Astrocyte of the spinal cord (primary cell): ENCODE results near the gene SMTN.
A peak's percentile ranks its signal among the peaks of the same experiment; 100 is the strongest.

ENCODE experiments used
- DNase-seq: peaks from one replicate; pipeline ENCODE4 v3.0.0; 2011; ENCODE audit warnings: low read depth, low spot score
- H3K4me3 ChIP-seq: 2 replicates; pipeline ENCODE4 v1.5.1; 2011; ENCODE audit warnings: low read depth, mild to moderate bottlenecking, low read length, moderate library complexity
- in situ Hi-C: cut with HindIII; loops from 2 replicates; pipeline ENCODE4 v1.10.0; 2017; ENCODE audit warnings: low sequenced_read_pairs
- TF ChIP-seq, protein P1 (sequence below): IDR thresholded peaks from 2 replicates; pipeline ENCODE4 v1.5.1; 2012; ENCODE audit warnings: low read depth, mild to moderate bottlenecking, low read length, inconsistent platforms

SMTN gene

DNA sequence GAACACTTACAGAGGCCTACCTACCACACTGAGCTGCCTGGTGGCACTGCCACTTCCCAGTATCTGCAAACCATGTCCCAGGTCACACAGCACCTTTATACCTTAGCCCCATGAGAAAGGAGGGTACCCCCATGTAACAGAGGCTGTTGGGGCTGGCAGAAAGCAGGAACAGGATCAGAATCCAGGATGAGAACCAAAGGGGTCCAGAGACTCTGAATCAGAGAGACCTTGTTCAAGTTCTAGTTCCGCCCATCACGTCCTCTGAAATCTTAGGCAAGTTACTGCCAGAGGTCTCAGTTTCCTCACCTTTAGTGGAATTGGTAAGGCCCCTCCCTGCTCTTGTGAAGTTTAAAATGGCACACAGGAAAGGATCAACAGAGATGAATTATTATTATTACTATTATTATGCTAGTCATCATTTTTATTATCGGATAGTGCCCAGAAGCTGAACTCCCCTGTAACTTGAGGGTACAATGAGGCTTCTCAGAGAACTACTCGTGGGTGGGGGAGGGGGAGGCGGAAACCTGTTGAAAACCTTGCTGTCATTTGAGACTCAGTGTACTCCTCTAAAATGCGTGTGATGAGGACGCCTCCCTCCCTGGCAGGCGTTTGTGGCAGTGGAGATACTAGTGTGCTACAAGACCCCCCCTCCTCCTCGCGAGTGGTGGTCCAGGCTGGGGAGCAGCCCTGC lies 17.0 kb downstream of the SMTN start:
- in situ Hi-C loops = no loop called here
- no peak overlapping the region for H3K4me3 ChIP-seq
- DNase-seq = no peak
- TF ChIP-seq, protein P1, sequence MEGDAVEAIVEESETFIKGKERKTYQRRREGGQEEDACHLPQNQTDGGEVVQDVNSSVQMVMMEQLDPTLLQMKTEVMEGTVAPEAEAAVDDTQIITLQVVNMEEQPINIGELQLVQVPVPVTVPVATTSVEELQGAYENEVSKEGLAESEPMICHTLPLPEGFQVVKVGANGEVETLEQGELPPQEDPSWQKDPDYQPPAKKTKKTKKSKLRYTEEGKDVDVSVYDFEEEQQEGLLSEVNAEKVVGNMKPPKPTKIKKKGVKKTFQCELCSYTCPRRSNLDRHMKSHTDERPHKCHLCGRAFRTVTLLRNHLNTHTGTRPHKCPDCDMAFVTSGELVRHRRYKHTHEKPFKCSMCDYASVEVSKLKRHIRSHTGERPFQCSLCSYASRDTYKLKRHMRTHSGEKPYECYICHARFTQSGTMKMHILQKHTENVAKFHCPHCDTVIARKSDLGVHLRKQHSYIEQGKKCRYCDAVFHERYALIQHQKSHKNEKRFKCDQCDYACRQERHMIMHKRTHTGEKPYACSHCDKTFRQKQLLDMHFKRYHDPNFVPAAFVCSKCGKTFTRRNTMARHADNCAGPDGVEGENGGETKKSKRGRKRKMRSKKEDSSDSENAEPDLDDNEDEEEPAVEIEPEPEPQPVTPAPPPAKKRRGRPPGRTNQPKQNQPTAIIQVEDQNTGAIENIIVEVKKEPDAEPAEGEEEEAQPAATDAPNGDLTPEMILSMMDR = no peak

DNA sequence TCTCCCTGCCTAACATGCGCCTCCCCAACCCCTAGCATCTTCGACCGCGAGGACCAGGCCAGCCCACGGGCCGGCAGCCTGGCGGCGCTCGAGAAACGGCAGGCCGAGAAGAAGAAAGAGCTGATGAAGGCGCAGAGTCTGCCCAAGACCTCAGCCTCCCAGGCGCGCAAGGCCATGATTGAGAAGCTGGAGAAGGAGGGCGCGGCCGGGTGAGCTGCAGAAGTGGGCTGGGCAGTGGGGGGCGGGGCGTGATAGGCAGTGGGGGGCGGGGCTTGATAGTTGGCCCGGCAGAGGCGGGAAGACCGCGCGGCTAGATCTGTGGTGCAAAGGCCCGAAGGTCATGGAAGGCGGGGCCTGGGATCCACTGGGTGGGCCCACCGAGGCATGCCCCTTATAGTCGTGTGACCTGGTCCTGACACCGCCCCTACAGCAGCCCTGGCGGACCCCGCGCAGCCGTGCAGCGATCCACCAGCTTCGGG lies 17.6 kb downstream of the SMTN start:
- in situ Hi-C loops = no loop called here
- TF ChIP-seq, protein P1 = no peak
- no peak overlapping the region for H3K4me3 ChIP-seq
- no peak for DNase-seq

DNA sequence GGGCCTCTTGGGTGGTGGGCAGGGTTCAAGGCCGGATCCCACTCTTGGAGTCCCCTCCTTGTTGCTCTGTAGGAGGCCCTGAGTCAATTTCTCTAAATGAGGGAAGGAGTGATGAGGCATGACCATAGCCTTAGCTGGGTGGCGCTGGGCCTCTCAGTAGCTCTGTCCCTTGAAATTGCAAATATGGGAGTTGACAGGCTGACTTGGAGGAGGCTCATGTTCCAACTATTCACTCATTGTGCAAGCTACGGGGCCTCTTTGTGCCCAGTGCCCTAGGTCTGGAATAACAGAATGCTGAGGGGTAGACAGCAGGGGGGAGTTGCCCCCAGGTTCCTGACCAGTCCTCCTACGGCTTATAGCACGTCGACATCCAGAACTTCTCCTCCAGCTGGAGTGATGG lies 18.3 kb downstream of the SMTN start:
- DNase-seq = no peak
- in situ Hi-C loops = no loop called here
- no peak overlapping the region for H3K4me3 ChIP-seq
- TF ChIP-seq, protein P1 = no peak

DNA sequence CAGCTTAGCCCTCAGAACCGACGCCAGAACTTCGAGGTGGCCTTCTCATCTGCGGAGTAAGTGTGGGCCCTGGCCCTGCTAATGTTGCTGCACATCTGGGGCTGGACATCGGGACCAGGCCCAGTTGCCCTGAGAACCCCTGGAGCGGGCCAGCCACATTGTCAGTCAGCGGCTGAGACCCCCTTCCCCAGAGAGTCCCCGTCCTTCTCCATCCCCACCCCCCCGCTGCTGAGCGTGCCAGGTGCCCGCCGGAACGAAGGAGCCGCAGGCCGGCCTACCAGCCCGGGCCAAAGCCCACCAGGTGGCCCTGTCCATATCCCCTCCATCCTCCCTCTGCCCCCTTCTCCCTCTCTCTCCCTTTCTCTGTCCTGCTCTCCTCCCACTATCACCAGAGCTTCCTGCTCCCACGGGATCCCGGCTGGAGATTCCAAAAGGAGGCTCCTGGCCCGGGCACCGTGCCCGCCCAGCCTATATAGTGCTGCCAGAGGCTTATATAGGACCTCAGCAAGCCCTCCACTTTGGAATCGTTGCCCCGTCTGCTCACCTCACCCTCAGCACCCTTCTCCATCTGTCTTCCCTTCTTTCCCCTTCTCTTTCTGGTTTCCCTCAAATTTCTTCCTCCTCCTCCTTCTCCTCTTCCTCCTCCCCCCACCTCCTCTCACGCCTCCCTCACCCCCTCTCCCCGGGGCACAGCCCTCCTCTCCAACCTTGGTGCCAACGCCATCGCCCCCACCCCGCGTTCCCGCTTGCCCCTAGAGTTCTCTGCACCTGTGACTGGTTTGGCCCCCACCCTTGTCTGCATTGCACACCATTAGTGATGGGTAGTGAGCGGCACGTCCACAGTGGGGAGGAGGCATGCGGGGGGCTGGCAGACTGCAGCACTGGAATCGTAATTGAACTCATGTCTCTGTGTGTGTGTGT lies 19.0 kb downstream of the SMTN start:
- TF ChIP-seq, protein P1 = no peak

DNA sequence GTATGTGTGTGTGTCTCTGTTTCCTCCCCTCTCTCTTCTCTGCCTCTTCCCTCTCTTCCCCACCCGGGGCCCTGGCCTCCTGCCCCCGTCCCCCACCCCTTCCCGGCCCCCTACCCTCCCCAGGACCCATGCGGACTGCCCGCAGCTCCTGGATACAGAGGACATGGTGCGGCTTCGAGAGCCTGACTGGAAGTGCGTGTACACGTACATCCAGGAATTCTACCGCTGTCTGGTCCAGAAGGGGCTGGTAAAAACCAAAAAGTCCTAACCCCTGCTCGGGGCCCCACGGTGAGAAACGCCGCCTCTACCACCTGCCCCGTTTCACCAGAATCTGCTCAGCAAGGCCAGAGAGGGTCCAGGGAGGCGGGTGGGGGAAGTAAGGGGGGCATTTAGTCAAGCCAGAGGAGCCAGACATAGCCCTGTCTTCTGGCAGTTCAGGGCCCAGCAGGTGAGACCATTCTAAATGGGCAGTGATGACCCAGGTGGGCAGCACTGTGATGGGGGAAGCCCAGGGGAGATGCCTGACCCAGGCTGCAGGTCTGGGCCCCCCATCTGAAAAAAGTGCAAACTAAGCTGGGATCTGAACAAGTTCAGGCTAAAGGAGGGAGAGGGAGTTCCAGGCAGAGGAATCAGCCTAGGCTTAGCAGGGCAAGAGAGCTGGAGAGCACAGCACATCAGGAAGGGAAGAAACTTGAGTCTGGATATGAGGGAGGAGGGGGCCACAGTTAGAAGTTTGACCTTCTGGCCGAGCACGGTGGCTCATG lies 19.8 kb downstream of the SMTN start:
- in situ Hi-C loops = no loop called here
- TF ChIP-seq, protein P1 = no peak
- DNase-seq = no peak
- H3K4me3 ChIP-seq = no peak overlapping the region

More for the DNA sequence above, 19.0 kb downstream of the SMTN start:
- in situ Hi-C loops = no loop called here
- H3K4me3 ChIP-seq = no peak overlapping the region
- no peak for DNase-seq

DNA sequence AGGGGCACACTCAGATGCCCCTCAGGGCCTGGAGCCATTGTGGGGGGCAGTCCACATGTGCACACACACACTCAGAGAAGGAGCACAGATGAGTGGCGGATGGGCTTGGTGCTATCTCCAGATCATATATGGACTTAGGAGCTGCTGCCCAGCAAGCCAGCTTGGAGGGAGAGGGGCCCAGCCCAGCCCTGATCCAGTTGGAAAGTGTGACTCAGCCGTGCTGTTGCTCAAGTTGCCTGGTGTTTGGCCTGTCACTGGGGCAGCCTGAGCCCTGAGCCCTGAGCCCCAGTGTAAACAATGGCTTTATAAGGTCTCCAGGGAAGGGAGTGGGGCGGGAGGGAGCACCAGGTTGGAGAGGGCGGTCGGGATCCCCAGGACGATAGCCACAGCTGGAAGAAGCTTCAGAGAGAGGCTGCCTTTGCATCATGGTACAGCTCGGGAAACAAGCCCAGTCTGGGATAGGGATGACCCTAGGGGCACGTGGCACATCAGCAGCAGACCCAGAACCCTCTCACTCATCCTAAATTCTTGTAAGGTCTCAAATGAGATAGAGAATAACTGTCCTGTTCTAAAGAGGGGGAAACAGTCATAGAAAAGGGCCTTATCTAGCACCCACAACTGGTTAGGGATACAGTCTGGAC lies 21.4 kb downstream of the SMTN start:
- no peak overlapping the region for H3K4me3 ChIP-seq
- TF ChIP-seq, protein P1 = no peak
- DNase-seq = peak; percentile 83
- in situ Hi-C loops = no loop called here
